Activated B cell treated with CpG ODN at 0.5 μM for 24 hours (primary cell): Measurements from ENCODE around the gene TMEM47. TPM values are rescaled to one million over a fixed set of nuclear protein-coding genes. Genes with fewer than 3 reads are reported as not detected.

Experiments used
- ATAC-seq: fragments of 200-7000 bp; cut with Tn5 transposase; one replicate; pipeline ENCODE4 v1.10.0; 2021; ENCODE audit warnings: low read depth, mild to moderate bottlenecking, moderate library complexity
- CTCF ChIA-PET: fragments of 350-600 bp; sonication (Branson Sonifier 250); formaldehyde crosslinking; loops from one replicate; lab custom pipeline; 2021; ENCODE audit warnings: antibody characterized with exemption; lab: Charles Lee
- POLR2A ChIA-PET: fragments of 350-600 bp; sonication (Branson Sonifier 250); formaldehyde crosslinking; loops from one replicate; lab custom pipeline; 2021; ENCODE audit warnings: antibody characterized with exemption; lab: Charles Lee
- DNase-seq: peaks from one replicate; pipeline ENCODE4 v3.0.0; 2022
- H3K27ac Mint-ChIP-seq: one replicate; pipeline ENCODE4 v1.8.0; 2020; ENCODE audit warnings: mixed read lengths
- H3K27me3 Mint-ChIP-seq: one replicate; pipeline ENCODE4 v1.8.0; 2021; ENCODE audit warnings: mixed read lengths
- H3K36me3 Mint-ChIP-seq: one replicate; pipeline ENCODE4 v1.8.0; 2021; ENCODE audit warnings: low read depth, mixed read lengths
- H3K4me1 Mint-ChIP-seq: one replicate; pipeline ENCODE4 v1.8.0; 2021; ENCODE audit warnings: mixed read lengths
- H3K4me3 Mint-ChIP-seq: one replicate; pipeline ENCODE4 v1.8.0; 2020; ENCODE audit warnings: mild to moderate bottlenecking, mixed read lengths
- H3K9me3 Mint-ChIP-seq: one replicate; pipeline ENCODE4 v1.8.0; 2020; ENCODE audit warnings: mixed read lengths
- CTCF ChIP-seq: fragments of 200-600 bp; IDR thresholded peaks from one replicate; pipeline ENCODE4 v1.8.0; 2022; ENCODE audit warnings: antibody characterized with exemption, mild to moderate bottlenecking
- intact Hi-C: fragments of 100-400 bp; cut with micrococcal nuclease; formaldehyde crosslinking; loops from one replicate; pipeline ENCODE4 v1.15.1; 2024
- total RNA-seq: library from RNA; stranded (reverse); gene quantifications from 2 replicates; pipeline ENCODE4 v1.2.3, GENCODE V29; 2022

The TMEM47 gene
- total RNA-seq, 1 donor from 2014 or later: not detected

- Mint-ChIP-seq H3K9me3 (no peaks in the 10 kb centered on the region), H3K4me3 (no peak overlapping the region), H3K27ac (no peak overlapping the region), H3K4me1 (no peaks in the 10 kb centered on the region), H3K27me3 (no peaks in the 10 kb centered on the region), H3K36me3 (no peaks in the 10 kb centered on the region)
- ChIA-PET POLR2A (no interaction called here), CTCF (no interaction called here)
- intact Hi-C loops: no loop called here
- ATAC-seq (no peak), DNase-seq (no peak)
- no peak for TF ChIP-seq CTCF
These were observed 32.7 kb downstream of the TMEM47 start for GRCh38 chrX:34624416-34624815.

GRCh38 chrX:34619920-34620319 lies 37.2 kb downstream of the TMEM47 start:
- no peak overlapping the region for H3K27ac Mint-ChIP-seq
- intact Hi-C loops: no loop called here
- POLR2A ChIA-PET: no interaction called here
- TF ChIP-seq CTCF: no peak
- no peaks in the 10 kb centered on the region for H3K36me3 Mint-ChIP-seq
- H3K4me1 Mint-ChIP-seq: no peaks in the 10 kb centered on the region
- no peak overlapping the region for H3K4me3 Mint-ChIP-seq
- ATAC-seq: no peak
- no peak for DNase-seq
- no peaks in the 10 kb centered on the region for H3K9me3 Mint-ChIP-seq
- CTCF ChIA-PET: no interaction called here
- H3K27me3 Mint-ChIP-seq: no peaks in the 10 kb centered on the region

GRCh38 chrX:34612036-34612435 lies 45.0 kb downstream of the TMEM47 start:
- DNase-seq (no peak), ATAC-seq (no peak)
- ChIA-PET CTCF (no interaction called here), POLR2A (no interaction called here)
- H3K9me3 Mint-ChIP-seq: peaks cover 2% of the 10 kb centered on the region
- H3K4me3 Mint-ChIP-seq: no peak overlapping the region
- H3K27ac Mint-ChIP-seq: no peak overlapping the region
- no peaks in the 10 kb centered on the region for H3K36me3 Mint-ChIP-seq
- no peak for TF ChIP-seq CTCF
- no peaks in the 10 kb centered on the region for H3K27me3 Mint-ChIP-seq
- intact Hi-C loops: no loop called here
- H3K4me1 Mint-ChIP-seq: no peaks in the 10 kb centered on the region

GRCh38 chrX:34598362-34598761 lies 58.7 kb downstream of the TMEM47 start:
- Mint-ChIP-seq H3K4me1 (no peaks in the 10 kb centered on the region), H3K27ac (no peak overlapping the region), H3K9me3 (no peaks in the 10 kb centered on the region), H3K4me3 (no peak overlapping the region), H3K36me3 (no peaks in the 10 kb centered on the region), H3K27me3 (no peaks in the 10 kb centered on the region)
- intact Hi-C loops: no loop called here
- TF ChIP-seq CTCF: no peak
- ATAC-seq (no peak), DNase-seq (no peak)
- CTCF ChIA-PET: no interaction called here
- POLR2A ChIA-PET: no interaction called here

- Mint-ChIP-seq H3K27me3 (no peaks in the 10 kb centered on the region), H3K4me3 (no peak overlapping the region), H3K27ac (no peak overlapping the region), H3K36me3 (no peaks in the 10 kb centered on the region), H3K9me3 (no peaks in the 10 kb centered on the region), H3K4me1 (no peaks in the 10 kb centered on the region)
- ChIA-PET CTCF (no interaction called here), POLR2A (no interaction called here)
- DNase-seq (no peak), ATAC-seq (no peak)
- TF ChIP-seq CTCF: no peak
- intact Hi-C loops: no loop called here
These were observed 70.1 kb downstream of the TMEM47 start for GRCh38 chrX:34586936-34587335.
